SK-N-SH (cell line): ENCODE data around the gene ECSCR. TPM values are rescaled to one million over a fixed set of nuclear protein-coding genes. Genes with fewer than 3 reads are reported as not detected.

ENCODE experiments used
- CTCF ChIA-PET: fragments of 300-600, 350-600 bp; formaldehyde crosslinking; extraction: SDS; loops from one replicate; lab custom pipeline; 2021; lab: Yijun Ruan, JAX
- POLR2A ChIA-PET: fragments of 350-600 bp; sonication (Branson Sonifier 250); formaldehyde crosslinking; extraction: SDS; loops from one replicate; lab custom pipeline; 2020; ENCODE audit warnings: antibody characterized with exemption, inconsistent platforms; lab: Yijun Ruan, JAX
- DNase-seq: peaks from one replicate; pipeline ENCODE4 v3.0.0; 2012
- H2AFZ ChIP-seq: fragments of 200-600 bp; sonication (generic); 2 replicates; pipeline ENCODE4 v1.8.1; 2016; ENCODE audit warnings: antibody characterized with exemption, mild to moderate bottlenecking, low read depth
- H3F3A ChIP-seq: fragments of 200-600 bp; sonication (generic); replicated peaks from 2 replicates; pipeline ENCODE3; 2016; ENCODE audit warnings: antibody characterized with exemption, mild to moderate bottlenecking; ENCODE audit not compliant: insufficient read depth
- H3K27ac ChIP-seq, 2 experiments: fragments of 200-500 bp in 1 of 2; fragments of 200-600 bp in 1 of 2; sonication (Bioruptor generic) in 1 of 2; sonication (generic), shearing (Covaris generic) in 1 of 2; 2 replicates each; pipeline versions ENCODE4 v1.5.1 to v1.6.1; 2014 to 2016; ENCODE audit warnings: low read depth in 2 of 2, inconsistent platforms in 1 of 2, low read length in 1 of 2, mild to moderate bottlenecking in 1 of 2, mixed read lengths in 1 of 2
- H3K27me3 ChIP-seq: fragments of 200-600 bp; sonication (generic), shearing (Covaris generic); 2 replicates; pipeline ENCODE4 v1.6.1; 2016; ENCODE audit warnings: mixed run types; ENCODE audit not compliant: insufficient read depth
- H3K36me3 ChIP-seq, 2 experiments: fragments of 200-500 bp in 1 of 2; fragments of 200-600 bp in 1 of 2; sonication (Bioruptor generic) in 1 of 2; sonication (generic) in 1 of 2; replicated peaks in 1 of 2; 2 replicates each; pipeline versions ENCODE3 to v1.5.1; 2014 to 2016; ENCODE audit warnings: low read length in 1 of 2, mild to moderate bottlenecking in 1 of 2; ENCODE audit not compliant: insufficient read depth in 2 of 2, control insufficient read depth in 1 of 2
- H3K4me1 ChIP-seq, 2 experiments: fragments of 200-500 bp in 1 of 2; fragments of 200-600 bp in 1 of 2; sonication (Bioruptor generic) in 1 of 2; sonication (generic), shearing (Covaris generic) in 1 of 2; 2 replicates each; pipeline versions ENCODE4 v1.5.1 to v1.6.1; 2014 to 2016; ENCODE audit warnings: low read depth in 1 of 2, low read length in 1 of 2, mixed run types in 1 of 2; ENCODE audit not compliant: insufficient read depth in 2 of 2, control insufficient read depth in 1 of 2
- H3K4me2 ChIP-seq: fragments of 200-600 bp; sonication (generic), shearing (Covaris generic); 2 replicates; pipeline ENCODE4 v1.6.1; 2017; ENCODE audit warnings: mixed run types
- H3K4me3 ChIP-seq, 2 experiments: fragments of 200-500 bp in 1 of 2; fragments of 200-600 bp in 1 of 2; sonication (Bioruptor generic) in 1 of 2; sonication (generic), shearing (Covaris generic) in 1 of 2; 2 replicates each; pipeline versions ENCODE4 v1.5.1 to v1.8.1; 2014 to 2016; ENCODE audit warnings: low read depth in 2 of 2, inconsistent platforms in 1 of 2, low read length in 1 of 2, mild to moderate bottlenecking in 1 of 2, mixed read lengths in 1 of 2, moderate library complexity in 1 of 2
- H3K79me2 ChIP-seq: fragments of 200-600 bp; sonication (generic); 2 replicates; pipeline ENCODE4 v1.8.1; 2017; ENCODE audit warnings: mild to moderate bottlenecking; ENCODE audit not compliant: insufficient read depth
- H3K9ac ChIP-seq: fragments of 200-600 bp; sonication (generic); 2 replicates; pipeline ENCODE4 v1.6.1; 2017; ENCODE audit warnings: mixed run types
- H3K9me2 ChIP-seq: fragments of 200-600 bp; sonication (generic); 2 replicates; pipeline ENCODE4 v1.6.1; 2017; ENCODE audit warnings: mixed run types
- H3K9me3 ChIP-seq: fragments of 200-600 bp; sonication (generic); 2 replicates; pipeline ENCODE4 v1.6.1; 2017; ENCODE audit warnings: mixed run types, mild to moderate bottlenecking, moderate library complexity
- H4K20me1 ChIP-seq: fragments of 200-600 bp; sonication (generic); 2 replicates; pipeline ENCODE4 v1.6.1; 2017; ENCODE audit warnings: mild to moderate bottlenecking, mixed run types; ENCODE audit not compliant: insufficient read depth
- CTCF ChIP-seq: fragments of 200-600 bp; sonication (generic); IDR thresholded peaks from 2 replicates; pipeline ENCODE4 v1.6.1; 2017; ENCODE audit warnings: antibody characterized with exemption, mild to moderate bottlenecking, moderate library complexity
- ELF1 ChIP-seq: IDR thresholded peaks from 2 replicates; pipeline ENCODE4 v1.4.0; 2012
- EP300 ChIP-seq, 2 experiments: IDR thresholded peaks; 2 replicates each; pipeline versions ENCODE4 v1.4.0 to v1.6.1; 2012; ENCODE audit warnings: borderline replicate concordance in 1 of 2, low read depth in 1 of 2, low read length in 1 of 2
- EZH2phosphoT487 ChIP-seq: fragments of 200-600 bp; sonication (generic); IDR thresholded peaks from 2 replicates; pipeline ENCODE4 v1.6.1; 2017; ENCODE audit warnings: low read depth, mixed run types, mild to moderate bottlenecking, antibody characterized with exemption, moderate library complexity, borderline replicate concordance
- FOSL2 ChIP-seq: IDR thresholded peaks from 2 replicates; pipeline ENCODE4 v1.4.0; 2012; ENCODE audit warnings: low read depth, mild to moderate bottlenecking, moderate library complexity, borderline replicate concordance
- FOXJ3 ChIP-seq: sonication (generic); formaldehyde crosslinking; IDR thresholded peaks from 2 replicates; pipeline ENCODE4 v1.5.1; 2020; ENCODE audit warnings: mild to moderate bottlenecking, missing genetic modification reagents
- FOXM1 ChIP-seq: IDR thresholded peaks from 2 replicates; pipeline ENCODE4 v1.4.0; 2012; ENCODE audit warnings: low read depth, mild to moderate bottlenecking
- GABPA ChIP-seq: IDR thresholded peaks from 2 replicates; pipeline ENCODE4 v1.4.0; 2012; ENCODE audit warnings: low read depth, mild to moderate bottlenecking
- GATA2 ChIP-seq: sonication (generic); formaldehyde crosslinking; IDR thresholded peaks from 2 replicates; pipeline ENCODE4 v1.5.0; 2020; ENCODE audit warnings: mild to moderate bottlenecking, missing genetic modification reagents
- IRF3 ChIP-seq: fragments of 150-350 bp; IDR thresholded peaks from 2 replicates; pipeline ENCODE4 v1.6.1; 2016; ENCODE audit warnings: mild to moderate bottlenecking, low read depth, low read length
- MEF2A ChIP-seq: IDR thresholded peaks from 2 replicates; pipeline ENCODE4 v1.4.0; 2012; ENCODE audit warnings: low read depth, borderline replicate concordance
- MXI1 ChIP-seq: IDR thresholded peaks from 2 replicates; pipeline ENCODE4 v1.6.1; 2012; ENCODE audit warnings: mild to moderate bottlenecking, low read depth, low read length, improper control_type of control experiment
- NFIC ChIP-seq: IDR thresholded peaks from 2 replicates; pipeline ENCODE4 v1.4.0; 2012; ENCODE audit warnings: borderline replicate concordance
- NRF1 ChIP-seq: IDR thresholded peaks from 2 replicates; pipeline ENCODE4 v1.6.1; 2012; ENCODE audit warnings: low read depth, mild to moderate bottlenecking, low read length
- POLR2AphosphoS5 ChIP-seq: IDR thresholded peaks from 2 replicates; pipeline ENCODE4 v1.6.1; 2012; ENCODE audit warnings: low read depth, low read length
- RAD21 ChIP-seq: IDR thresholded peaks from 2 replicates; pipeline ENCODE4 v1.6.1; 2012; ENCODE audit warnings: mild to moderate bottlenecking, low read length
- RCOR1 ChIP-seq: fragments of 150-350 bp; IDR thresholded peaks from 2 replicates; pipeline ENCODE4 v1.6.1; 2017; ENCODE audit warnings: antibody characterized with exemption, low read length
- REST ChIP-seq: IDR thresholded peaks from 2 replicates; pipeline ENCODE4 v1.6.1; 2012; ENCODE audit warnings: mild to moderate bottlenecking, low read depth, low read length, moderate library complexity
- RFX5 ChIP-seq: IDR thresholded peaks from 2 replicates; pipeline ENCODE4 v1.6.1; 2012; ENCODE audit warnings: mild to moderate bottlenecking, improper control_type of control experiment, low read length
- SIN3A ChIP-seq: IDR thresholded peaks from 2 replicates; pipeline ENCODE4 v1.6.1; 2012; ENCODE audit warnings: low read depth, mild to moderate bottlenecking, low read length, moderate library complexity, borderline replicate concordance
- TAF1 ChIP-seq: IDR thresholded peaks from 2 replicates; pipeline ENCODE4 v1.6.1; 2012; ENCODE audit warnings: low read depth, mild to moderate bottlenecking, low read length, moderate library complexity, borderline replicate concordance
- TCF12 ChIP-seq: IDR thresholded peaks from 2 replicates; pipeline ENCODE4 v1.4.0; 2012
- USF1 ChIP-seq: IDR thresholded peaks from 2 replicates; pipeline ENCODE4 v1.4.0; 2012; ENCODE audit warnings: low read depth, borderline replicate concordance
- WGBS: methylation state at CpG from one replicate; pipeline ENCODE4 v1.1.6; 2017; ENCODE audit warnings: low lambda C conversion rate; 5-methylcytosine and 5-hydroxymethylcytosine counted together
- polyA plus RNA-seq, 3 experiments: library from polyadenylated mRNA; depleted of rRNA; stranded (reverse); fragments of >200 nt; gene quantifications; 2 replicates each; pipeline ENCODE4 v1.2.3, GENCODE V29; 2012

The ECSCR gene
- polyA plus RNA-seq, 1 of the 3 experiments (the other 2 are of a cell fraction): 10.9 TPM

- Histone ChIP-seq H2AFZ (no peak overlapping the region), H3K36me3 (peaks cover 38 to 49% of the 10 kb centered on the region in 2 experiments), H4K20me1 (no peaks in the 10 kb centered on the region), H3K9ac (no peak overlapping the region), H3K4me1 (peaks cover 0 to 4% of the 10 kb centered on the region in 2 experiments; a peak in 1 of 4 replicates), H3K27ac (no peak overlapping the region), H3K4me2 (no peak overlapping the region), H3K27me3 (no peaks in the 10 kb centered on the region), H3K4me3 (no peak overlapping the region), H3K79me2 (no peaks in the 10 kb centered on the region), H3K9me2 (no peaks in the 10 kb centered on the region), H3F3A (peaks cover 7% of the 10 kb centered on the region), H3K9me3 (no peaks in the 10 kb centered on the region)
- TF ChIP-seq EP300 (IDR thresholded peaks at IDR 0.05; ENCODE audit: borderline replicate concordance in 1 of 2, low read depth in 1 of 2, low read length in 1 of 2) (no peak), RFX5 (no peak), FOXJ3 (no peak), SIN3A (no peak), FOXM1 (no peak), USF1 (no peak), IRF3 (no peak), TAF1 (no peak), EZH2phosphoT487 (no peak), GATA2 (no peak), NRF1 (no peak), TCF12 (no peak), MEF2A (no peak), MXI1 (no peak), NFIC (no peak), ELF1 (no peak), GABPA (no peak)
- 82% methylated on average over 1 of the region's 1 CpG for WGBS
- DNase-seq: no peak
- ChIA-PET CTCF (interaction anchor here (1.0 to 9.7 kb wide), 3 partner anchors 8 to 96 kb away, joined by 3 to 324 read pairs (median 14); no protein-coding TSS in a partner anchor), POLR2A (no interaction called here)
Observed at GRCh38 chr5:139418793-139419192, 43.8 kb downstream of the ECSCR start.

GRCh38 chr5:139417214-139417613, 45.3 kb downstream of the ECSCR start:
- Histone ChIP-seq H3K9me3 (no peaks in the 10 kb centered on the region), H3K9ac (no peak overlapping the region), H3K4me2 (no peak overlapping the region), H2AFZ (no peak overlapping the region), H3K4me1 (peaks cover 0 to 4% of the 10 kb centered on the region in 2 experiments; a peak in 1 of 4 replicates), H4K20me1 (no peaks in the 10 kb centered on the region), H3K9me2 (no peaks in the 10 kb centered on the region), H3K79me2 (no peaks in the 10 kb centered on the region), H3F3A (peaks cover 3% of the 10 kb centered on the region), H3K4me3 (no peak overlapping the region), H3K27ac (no peak overlapping the region), H3K36me3 (peaks cover 42 to 59% of the 10 kb centered on the region in 2 experiments), H3K27me3 (no peaks in the 10 kb centered on the region)
- ChIA-PET POLR2A (no interaction called here), CTCF (interaction anchor here (1.3 to 9.7 kb wide), 3 partner anchors 7 to 98 kb away, joined by 3 to 324 read pairs (median 7); no protein-coding TSS in a partner anchor)
- WGBS: 89% methylated on average over 3 of the region's 4 CpGs
- DNase-seq: no peak
- TF ChIP-seq SIN3A: no peak
- no peak for TF ChIP-seq CTCF
- no peak for TF ChIP-seq RCOR1
- TF ChIP-seq EZH2phosphoT487: no peak
- no peak for TF ChIP-seq FOSL2
- TF ChIP-seq REST: no peak
- TF ChIP-seq FOXM1: no peak
- no peak for TF ChIP-seq POLR2AphosphoS5
- TF ChIP-seq RAD21: no peak
- TF ChIP-seq RFX5: no peak
- no peak for TF ChIP-seq EP300 (IDR thresholded peaks at IDR 0.05; ENCODE audit: borderline replicate concordance in 1 of 2, low read depth in 1 of 2, low read length in 1 of 2)
